NCI-H1092 (cell line): ENCODE results near the gene SLC6A4.

Experiments
- DNase-seq: peaks from one replicate; lab custom pipeline; 2025; lab: John Stamatoyannopoulos, UW

Gene SLC6A4

GRCh38 chr17:30235386-30236296 lies at the start of gene SLC6A4:
SLC6A4 (minus strand) TSS chr17:30235697; CDS start chr17:30221958, 13,739 bp downstream.
- DNase-seq = no peak

GRCh38 chr17:30279156-30279555 lies 43.7 kb upstream of the SLC6A4 start:
- no peak for DNase-seq

- no peak for DNase-seq
These were observed 42.5 kb upstream of the SLC6A4 start for GRCh38 chr17:30278032-30278431.

- no peak for DNase-seq
These were observed 40.4 kb upstream of the SLC6A4 start for GRCh38 chr17:30275911-30276310.

GRCh38 chr17:30274887-30275286 lies 39.4 kb upstream of the SLC6A4 start:
- DNase-seq = no peak

GRCh38 chr17:30273373-30273772 lies 37.9 kb upstream of the SLC6A4 start:
- DNase-seq = no peak

- DNase-seq = no peak
These were observed 35.6 kb upstream of the SLC6A4 start for GRCh38 chr17:30271102-30271501.

- no peak for DNase-seq
These were observed 32.1 kb upstream of the SLC6A4 start for GRCh38 chr17:30267625-30268024.

- no peak for DNase-seq
These were observed 28.2 kb upstream of the SLC6A4 start for GRCh38 chr17:30263552-30264333.

GRCh38 chr17:30256756-30257506 lies 21.4 kb upstream of the SLC6A4 start:
- no peak for DNase-seq

- DNase-seq = no peak
These were observed 18.7 kb upstream of the SLC6A4 start for GRCh38 chr17:30254150-30254549.

GRCh38 chr17:30253312-30253711 lies 17.8 kb upstream of the SLC6A4 start:
- no peak for DNase-seq

- DNase-seq = no peak
These were observed 16.4 kb upstream of the SLC6A4 start for GRCh38 chr17:30251931-30252330.

- no peak for DNase-seq
These were observed 14.0 kb upstream of the SLC6A4 start for GRCh38 chr17:30249460-30249859.

- DNase-seq = no peak
These were observed 13.3 kb upstream of the SLC6A4 start for GRCh38 chr17:30248786-30249185.

GRCh38 chr17:30246460-30246859 lies 11.0 kb upstream of the SLC6A4 start:
- DNase-seq = no peak

GRCh38 chr17:30244853-30245385 lies 9.4 kb upstream of the SLC6A4 start:
- no peak for DNase-seq

GRCh38 chr17:30243568-30243967 lies 8.1 kb upstream of the SLC6A4 start:
- no peak for DNase-seq

- no peak for DNase-seq
These were observed 7.5 kb upstream of the SLC6A4 start for GRCh38 chr17:30243002-30243401.

- no peak for DNase-seq
These were observed 5.6 kb upstream of the SLC6A4 start for GRCh38 chr17:30241051-30241450.

GRCh38 chr17:30240177-30240576 lies 4.7 kb upstream of the SLC6A4 start:
- no peak for DNase-seq

GRCh38 chr17:30239089-30239462 lies 3.6 kb upstream of the SLC6A4 start:
- no peak for DNase-seq
